SK-MEL-5 (cell line): ENCODE data around the gene NUP98. TPM values are rescaled to one million over a fixed set of nuclear protein-coding genes. Genes with fewer than 3 reads are reported as not detected.
"Not testable (repeated sequence)": the region's sequence is repeated elsewhere in the genome, so short reads cannot be mapped to it uniquely, and the experiment has no call there.

Experiments
- DNase-seq: peaks from one replicate; pipeline ENCODE4 v3.0.0-alpha.2; 2016; ENCODE audit warnings: low read depth, low spot score
- in situ Hi-C: cut with HindIII; loops from 2 replicates; pipeline ENCODE4 v1.10.0; 2016; ENCODE audit warnings: low sequenced_read_pairs, high pct_unique_total_duplicates, low pct_unique_long_range_greater_than_20kb
- total RNA-seq: library from RNA; depleted of rRNA; stranded (reverse); fragments of >200 nt; shearing (Covaris generic); gene quantifications from 2 replicates; pipeline ENCODE4 v1.2.3, GENCODE V29; 2014

Gene NUP98
- total RNA-seq, 1 experiment from 2014 or later, result 102 TPM

GRCh38 chr11:3808861-3809623, 11.7 kb upstream of the NUP98 start:
- in situ Hi-C loops, result no loop called here
- peak; percentile 63 for DNase-seq

- in situ Hi-C loops, result no loop called here
- peak; percentile 67 for DNase-seq
Measured at GRCh38 chr11:3807909-3808860, 10.8 kb upstream of the NUP98 start, which contains the start of gene PGAP2. TSS of gene PGAP2 (plus strand) at chr11:3808560. CDS start at chr11:3811260, 2,700 bp downstream.

GRCh38 chr11:3803726-3804495, 6.6 kb upstream of the NUP98 start:
- in situ Hi-C loops, result no loop called here
- no peak for DNase-seq

DNA sequence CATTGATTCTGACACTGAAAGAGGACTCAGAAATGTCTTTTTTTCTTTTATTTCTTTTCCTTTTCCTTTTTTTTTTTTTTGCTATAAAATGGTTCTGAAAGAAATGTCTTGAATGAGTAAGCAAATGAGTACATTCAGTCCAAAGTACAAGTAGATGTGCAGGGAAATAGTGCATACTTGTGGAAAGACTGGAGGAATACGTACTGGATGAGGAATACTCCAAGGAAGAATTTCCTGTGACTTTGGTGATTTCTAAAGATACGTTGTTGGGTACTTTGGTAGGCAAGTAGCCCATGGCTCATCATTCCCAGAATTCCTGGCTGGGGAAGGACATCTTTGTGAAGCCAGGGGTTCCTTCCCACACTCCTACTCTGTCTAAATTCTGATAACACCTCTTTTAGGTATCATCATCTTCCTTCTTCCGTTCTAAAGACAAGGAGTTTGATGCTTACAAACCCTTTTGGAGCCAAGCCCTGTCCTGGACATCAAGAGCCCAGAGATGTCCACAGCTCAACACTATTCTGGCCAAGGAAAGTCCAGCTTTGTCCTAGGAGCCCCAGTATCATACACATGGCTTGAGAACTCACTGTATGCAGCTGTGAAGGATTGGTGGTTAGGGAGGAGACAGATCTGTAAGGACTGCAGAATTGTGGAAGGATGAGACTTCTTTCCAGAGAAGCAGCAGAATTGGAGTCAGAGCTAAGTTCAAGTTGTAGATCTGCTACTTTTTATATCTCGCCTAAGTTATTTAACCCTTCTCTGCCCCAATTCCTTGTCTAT, 4.8 kb upstream of the NUP98 start:
- in situ Hi-C loops, result no loop called here

DNA sequence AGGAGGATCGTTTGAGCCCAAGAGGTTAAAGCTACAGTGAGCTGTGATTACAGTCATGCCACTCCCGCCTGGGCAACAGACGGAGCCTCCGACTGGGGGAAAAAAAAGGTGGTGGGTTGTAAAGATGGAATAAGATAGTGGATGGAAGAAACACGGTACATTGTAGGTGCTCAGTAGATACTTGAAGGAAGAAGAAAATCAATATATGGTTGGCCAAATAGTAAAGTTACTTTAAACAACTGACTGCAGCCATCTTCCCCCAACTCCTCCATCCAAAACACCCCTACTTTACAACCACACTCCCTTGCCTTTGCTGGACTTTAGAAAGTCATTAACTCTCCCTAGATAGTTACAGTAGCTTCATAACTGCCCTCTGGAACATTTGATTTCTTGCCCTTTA, 2.5 kb upstream of the NUP98 start:
- in situ Hi-C loops, result no loop called here
- DNase-seq, result no peak

More for the DNA sequence above, 4.8 kb upstream of the NUP98 start:
- DNase-seq, result no peak

DNA sequence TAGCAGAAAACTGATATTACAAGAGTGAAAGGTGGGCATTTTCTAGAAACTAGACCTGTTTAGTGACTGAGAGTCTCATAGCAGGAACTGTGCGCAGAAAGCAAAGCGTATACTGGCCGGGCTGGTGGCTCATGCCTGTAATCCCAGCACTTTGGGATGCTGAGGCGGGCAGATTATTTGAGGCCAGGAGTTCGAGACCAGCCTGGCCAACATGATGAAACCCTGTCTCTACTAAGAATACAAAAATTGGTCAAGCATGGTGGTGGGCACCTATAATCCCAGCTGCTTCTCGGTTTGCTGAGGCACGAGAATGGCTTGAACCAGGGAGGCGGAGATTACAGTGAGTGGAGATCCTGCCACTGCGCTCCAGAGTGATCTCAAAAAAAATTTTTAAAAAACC, 1.8 kb upstream of the NUP98 start:
- in situ Hi-C loops, result no loop called here
- DNase-seq, result no peak

GRCh38 chr11:3796801-3797328, 489 bp downstream of the NUP98 start:
- in situ Hi-C loops, result no loop called here
- peak; percentile 49 for DNase-seq

- DNase-seq, result no peak
- in situ Hi-C loops, result no loop called here
Measured at GRCh38 chr11:3796346-3796745, 1.0 kb downstream of the NUP98 start.

GRCh38 chr11:3796002-3796311, 1.4 kb downstream of the NUP98 start:
- no peak for DNase-seq
- in situ Hi-C loops, result no loop called here

- DNase-seq, result no peak
- in situ Hi-C loops, result no loop called here
Measured at GRCh38 chr11:3795131-3796001, 2.0 kb downstream of the NUP98 start.

- in situ Hi-C loops, DNase-seq: not testable (repeated sequence)
Measured at GRCh38 chr11:3794387-3794786, 3.0 kb downstream of the NUP98 start.

DNA sequence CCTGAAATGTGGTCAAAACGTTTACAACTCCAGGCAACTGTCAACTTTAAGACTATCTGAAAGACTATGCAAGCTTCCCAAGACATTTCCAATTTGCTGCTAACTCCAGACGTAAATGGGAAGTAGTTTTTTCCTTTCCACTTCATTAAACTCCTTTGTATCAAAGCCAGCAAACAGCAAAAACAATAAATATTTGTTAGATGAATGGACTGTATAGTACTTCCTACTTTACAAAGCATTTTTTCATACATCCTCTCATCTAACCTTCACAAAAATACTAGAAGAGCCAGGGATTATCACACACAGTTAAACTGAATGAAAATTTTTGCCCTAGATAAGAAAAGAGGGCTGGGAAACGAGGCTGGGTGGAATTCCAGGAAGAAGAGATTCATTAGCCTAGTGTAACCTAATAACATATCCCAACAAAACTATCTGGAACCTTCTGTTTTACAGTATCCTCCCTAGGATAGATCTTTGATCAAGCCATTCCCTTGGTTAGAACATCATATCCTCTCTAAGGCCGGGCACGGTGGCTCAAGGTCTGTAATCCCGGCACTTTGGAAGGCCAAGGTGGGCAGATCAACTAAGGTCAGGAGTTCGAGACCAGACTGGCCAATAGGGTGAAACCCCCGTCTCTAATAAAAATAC, 10.4 kb downstream of the NUP98 start:
- DNase-seq, result peak; percentile 25
- in situ Hi-C loops, result no loop called here

GRCh38 chr11:3783611-3784010, 13.7 kb downstream of the NUP98 start:
- in situ Hi-C loops, result no loop called here
- DNase-seq, result no peak

DNA sequence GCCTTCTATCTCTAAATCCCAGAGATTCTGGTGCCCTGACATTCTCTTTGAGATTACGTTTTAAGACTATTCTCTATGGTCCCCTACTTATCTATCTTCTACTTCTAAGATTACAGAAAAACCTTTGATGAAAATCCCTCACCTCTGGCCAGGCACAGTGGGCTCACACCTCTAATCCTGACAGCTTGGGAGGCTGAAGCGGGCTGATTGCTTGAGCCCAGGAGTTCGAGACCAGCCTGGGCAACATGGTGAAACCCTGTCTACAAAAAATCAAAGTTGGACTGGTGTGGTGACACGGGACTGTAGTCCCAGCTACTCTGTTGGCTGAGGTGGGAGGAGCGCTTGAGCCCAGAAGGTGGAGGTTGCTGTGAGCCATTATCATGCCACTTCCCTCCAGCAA, 14.4 kb downstream of the NUP98 start:
- no peak for DNase-seq
- in situ Hi-C loops, result no loop called here

GRCh38 chr11:3781423-3781822, 15.9 kb downstream of the NUP98 start:
- in situ Hi-C loops, result no loop called here
- DNase-seq, result no peak
